Measurements from ENCODE around the gene ADCY2.

Gene ADCY2

GRCh38 chr5:7846327-7846726 is 450.4 kb downstream of the ADCY2 start:
- DNase-seq (ENCODE audit: extremely low read depth, insufficient read length), result no peak
- H3K36me3 ChIP-seq (ENCODE audit: control insufficient read depth, insufficient read depth, low read length), result no peaks in the 10 kb centered on the region
- no peak overlapping the region for H3K4me3 ChIP-seq (replicated peaks; ENCODE audit: low read depth, low read length)
- peaks cover 1% of the 10 kb centered on the region; the same call in 1 of the 2 replicates for H3K27me3 ChIP-seq (replicated peaks; ENCODE audit: control insufficient read depth, insufficient read depth, low read length)
- TF ChIP-seq, protein P1, sequence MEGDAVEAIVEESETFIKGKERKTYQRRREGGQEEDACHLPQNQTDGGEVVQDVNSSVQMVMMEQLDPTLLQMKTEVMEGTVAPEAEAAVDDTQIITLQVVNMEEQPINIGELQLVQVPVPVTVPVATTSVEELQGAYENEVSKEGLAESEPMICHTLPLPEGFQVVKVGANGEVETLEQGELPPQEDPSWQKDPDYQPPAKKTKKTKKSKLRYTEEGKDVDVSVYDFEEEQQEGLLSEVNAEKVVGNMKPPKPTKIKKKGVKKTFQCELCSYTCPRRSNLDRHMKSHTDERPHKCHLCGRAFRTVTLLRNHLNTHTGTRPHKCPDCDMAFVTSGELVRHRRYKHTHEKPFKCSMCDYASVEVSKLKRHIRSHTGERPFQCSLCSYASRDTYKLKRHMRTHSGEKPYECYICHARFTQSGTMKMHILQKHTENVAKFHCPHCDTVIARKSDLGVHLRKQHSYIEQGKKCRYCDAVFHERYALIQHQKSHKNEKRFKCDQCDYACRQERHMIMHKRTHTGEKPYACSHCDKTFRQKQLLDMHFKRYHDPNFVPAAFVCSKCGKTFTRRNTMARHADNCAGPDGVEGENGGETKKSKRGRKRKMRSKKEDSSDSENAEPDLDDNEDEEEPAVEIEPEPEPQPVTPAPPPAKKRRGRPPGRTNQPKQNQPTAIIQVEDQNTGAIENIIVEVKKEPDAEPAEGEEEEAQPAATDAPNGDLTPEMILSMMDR (IDR thresholded peaks at IDR 0.05; ENCODE audit: insufficient read depth, low read length, poor library complexity, severe bottlenecking), result no peak

- Histone ChIP-seq H3K36me3 (ENCODE audit: control insufficient read depth, insufficient read depth, low read length) (no peaks in the 10 kb centered on the region), H3K4me3 (replicated peaks; ENCODE audit: low read depth, low read length) (no peak overlapping the region), H3K27me3 (replicated peaks; ENCODE audit: control insufficient read depth, insufficient read depth, low read length) (peaks cover 1% of the 10 kb centered on the region; the same call in 1 of the 2 replicates)
- TF ChIP-seq, protein P1 (IDR thresholded peaks at IDR 0.05; ENCODE audit: insufficient read depth, low read length, poor library complexity, severe bottlenecking), result no peak
- DNase-seq (ENCODE audit: extremely low read depth, insufficient read length), result no peak
Observed at GRCh38 chr5:7848296-7848695, 452.4 kb downstream of the ADCY2 start.

DNA sequence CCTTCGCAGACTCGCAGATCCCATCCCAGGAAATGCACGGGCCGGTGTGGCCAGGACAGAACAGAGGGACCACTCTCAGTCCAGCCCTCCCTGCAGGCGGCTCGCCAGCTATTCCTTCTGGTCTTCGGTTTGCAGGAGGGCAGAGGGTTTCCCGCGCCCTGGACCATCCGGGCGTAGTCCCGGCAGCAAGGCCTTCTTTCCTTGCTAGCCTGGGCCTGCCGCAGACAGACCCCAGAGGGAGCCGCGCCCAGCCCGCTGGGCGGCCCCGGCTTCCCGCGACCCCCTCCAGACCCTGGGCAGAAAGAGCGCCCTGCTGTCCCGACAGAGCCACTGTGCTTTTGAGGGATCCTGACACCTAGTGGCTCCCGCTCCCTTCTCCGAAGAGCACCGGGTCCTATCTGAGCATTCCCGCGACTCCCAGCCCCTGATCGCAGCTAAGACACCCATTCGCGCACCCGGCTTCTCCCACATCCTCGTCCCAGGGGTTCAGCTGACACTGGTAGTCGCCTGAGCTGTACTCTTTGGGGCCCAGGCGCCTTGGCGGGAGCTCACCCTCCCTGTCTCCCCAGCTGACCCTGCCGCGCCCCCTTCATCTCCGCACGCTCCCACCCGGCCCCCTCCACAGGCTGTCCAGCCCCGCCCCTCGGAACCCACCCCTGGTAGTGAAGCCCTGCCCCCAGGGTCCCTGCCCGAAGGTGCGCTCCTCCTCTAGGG is 453.9 kb downstream of the ADCY2 start:
- Histone ChIP-seq H3K36me3 (ENCODE audit: control insufficient read depth, insufficient read depth, low read length) (no peaks in the 10 kb centered on the region), H3K4me3 (replicated peaks; ENCODE audit: low read depth, low read length) (no peak overlapping the region), H3K27me3 (replicated peaks; ENCODE audit: control insufficient read depth, insufficient read depth, low read length) (peaks cover 1% of the 10 kb centered on the region; the same call in 1 of the 2 replicates)
- TF ChIP-seq, protein P1 (IDR thresholded peaks at IDR 0.05; ENCODE audit: insufficient read depth, low read length, poor library complexity, severe bottlenecking), result no peak
- no peak for DNase-seq (ENCODE audit: extremely low read depth, insufficient read length)

- Histone ChIP-seq H3K36me3 (ENCODE audit: control insufficient read depth, insufficient read depth, low read length) (no peaks in the 10 kb centered on the region), H3K4me3 (replicated peaks; ENCODE audit: low read depth, low read length) (no peak within 1 kb of the TSS), H3K27me3 (replicated peaks; ENCODE audit: control insufficient read depth, insufficient read depth, low read length) (peaks cover 1% of the 10 kb centered on the region; the same call in 1 of the 2 replicates)
- no peak for DNase-seq (ENCODE audit: extremely low read depth, insufficient read length)
- TF ChIP-seq, protein P1 (IDR thresholded peaks at IDR 0.05; ENCODE audit: insufficient read depth, low read length, poor library complexity, severe bottlenecking), result no peak
Observed at GRCh38 chr5:7850395-7851239, 454.7 kb downstream of the ADCY2 start, which contains the start of gene CFAP90. TSS of gene CFAP90 (minus strand) at chr5:7851133. CDS start at chr5:7851021, 112 bp downstream.

GRCh38 chr5:7851240-7851592 is 455.3 kb downstream of the ADCY2 start:
- Histone ChIP-seq H3K27me3 (replicated peaks; ENCODE audit: control insufficient read depth, insufficient read depth, low read length) (peaks cover 1% of the 10 kb centered on the region; the same call in 1 of the 2 replicates), H3K36me3 (ENCODE audit: control insufficient read depth, insufficient read depth, low read length) (no peaks in the 10 kb centered on the region), H3K4me3 (replicated peaks; ENCODE audit: low read depth, low read length) (no peak overlapping the region)
- no peak for DNase-seq (ENCODE audit: extremely low read depth, insufficient read length)
- TF ChIP-seq, protein P1 (IDR thresholded peaks at IDR 0.05; ENCODE audit: insufficient read depth, low read length, poor library complexity, severe bottlenecking), result no peak

Data from GM06990 (cell line).